HCT116 (cell line): Measurements from ENCODE around the gene ARHGAP20. TPM values are rescaled to one million over a fixed set of nuclear protein-coding genes. Genes with fewer than 3 reads are reported as not detected.

Experiments used
- ATAC-seq: fragments of 200-7000 bp; cut with Tn5 transposase; 2 replicates; pipeline ENCODE4 v1.9.1; 2020; ENCODE audit warnings: mild to moderate bottlenecking, moderate library complexity
- BruUV-seq: library from RNA; stranded (reverse); fragments of 400-500 nt; replicated peaks from 2 replicates; lab custom pipeline; 2021; lab: Mats Ljungman, UMichigan
- CTCF ChIA-PET: fragments of 300-600 bp; sonication (Branson Sonifier 250); formaldehyde crosslinking; loops from one replicate; lab custom pipeline; 2021; ENCODE audit warnings: antibody characterized with exemption; lab: Charles Lee
- POLR2A ChIA-PET: fragments of 300-600, 350-600 bp; sonication (Branson Sonifier 250); formaldehyde crosslinking; loops from one replicate; lab custom pipeline; 2021; ENCODE audit warnings: antibody characterized with exemption; lab: Charles Lee
- RAD21 ChIA-PET, 2 experiments: fragments of 300-600 bp; sonication (Branson Sonifier 250); formaldehyde crosslinking; loops; one replicate each; lab custom pipeline; 2023; ENCODE audit warnings: low total read pairs in 2 of 2; ENCODE audit not compliant: uncharacterized antibody in 2 of 2, unreplicated experiment in 2 of 2, low non-redundant PET in 1 of 2; lab: Charles Lee
- DNase-seq: peaks from one replicate; pipeline ENCODE4 v3.0.0-alpha.2; 2010; ENCODE audit warnings: low read depth, low spot score
- H2AFZ ChIP-seq: fragments of 200-600 bp; shearing (Covaris generic), sonication (generic); 2 replicates; pipeline ENCODE4 v1.6.1; 2017; ENCODE audit warnings: low read depth, mixed run types, mixed read lengths, antibody characterized with exemption, low read length; ENCODE audit not compliant: poor library complexity, severe bottlenecking
- H3K27ac ChIP-seq: 2 replicates; pipeline ENCODE4 v1.5.1; 2012; ENCODE audit warnings: low read depth, low read length
- H3K27me3 ChIP-seq: fragments of 200-600 bp; sonication (generic); 2 replicates; pipeline ENCODE4 v1.6.1; 2016; ENCODE audit warnings: mixed run types, low read length, mixed read lengths; ENCODE audit not compliant: insufficient read depth
- H3K36me3 ChIP-seq, 2 experiments: fragments of 200-500 bp in 1 of 2; fragments of 200-600 bp in 1 of 2; sonication (Bioruptor generic) in 1 of 2; sonication (generic) in 1 of 2; 2 replicates each; pipeline versions ENCODE4 v1.5.1 to v1.6.1; 2014 to 2016; ENCODE audit warnings: low read length in 2 of 2, inconsistent platforms in 1 of 2, mixed read lengths in 1 of 2, mixed run types in 1 of 2; ENCODE audit not compliant: insufficient read depth in 2 of 2, control insufficient read depth in 1 of 2
- H3K4me1 ChIP-seq, 2 experiments: fragments of 200-600 bp in 1 of 2; sonication (generic) in 1 of 2; 2 replicates each; pipeline versions ENCODE4 v1.5.1 to v1.6.1; 2012 to 2017; ENCODE audit warnings: low read length in 2 of 2, inconsistent platforms in 1 of 2, mild to moderate bottlenecking in 1 of 2, mixed read lengths in 1 of 2, mixed run types in 1 of 2, moderate library complexity in 1 of 2; ENCODE audit not compliant: insufficient read depth in 2 of 2, control insufficient read depth in 1 of 2
- H3K4me2 ChIP-seq: fragments of 200-600 bp; sonication (generic); 2 replicates; pipeline ENCODE4 v1.6.1; 2017; ENCODE audit warnings: mixed run types, low read length, mixed read lengths
- H3K4me3 ChIP-seq, 2 experiments: fragments of 200-600 bp in 1 of 2; sonication (generic) in 1 of 2; replicated peaks in 1 of 2; 2 replicates each; pipeline ENCODE4 v1.5.1; 2011 to 2016; ENCODE audit warnings: low read length in 2 of 2, control low read depth in 1 of 2, low read depth in 1 of 2, mild to moderate bottlenecking in 1 of 2, mixed read lengths in 1 of 2, mixed run types in 1 of 2
- H3K79me2 ChIP-seq: fragments of 200-600 bp; sonication (generic); 2 replicates; pipeline ENCODE4 v1.6.1; 2017; ENCODE audit warnings: mild to moderate bottlenecking, mixed run types, low read length, moderate library complexity, mixed read lengths; ENCODE audit not compliant: insufficient read depth
- H3K9ac ChIP-seq: fragments of 200-600 bp; sonication (generic); 2 replicates; pipeline ENCODE4 v1.6.1; 2016; ENCODE audit warnings: low read length, mixed read lengths
- H3K9me2 ChIP-seq: fragments of 200-600 bp; sonication (generic), shearing (Covaris generic); 2 replicates; pipeline ENCODE4 v1.6.1; 2017; ENCODE audit warnings: mixed run types, mild to moderate bottlenecking, moderate library complexity; ENCODE audit not compliant: insufficient read depth
- H3K9me3 ChIP-seq, 2 experiments: fragments of 200-500 bp in 1 of 2; fragments of 200-600 bp in 1 of 2; sonication (Bioruptor generic) in 1 of 2; sonication (generic) in 1 of 2; 2 replicates each; pipeline ENCODE4 v1.6.1; 2014 to 2017; ENCODE audit warnings: low read length in 2 of 2, mixed read lengths in 2 of 2, inconsistent platforms in 1 of 2, low read depth in 1 of 2, mild to moderate bottlenecking in 1 of 2, mixed run types in 1 of 2, moderate library complexity in 1 of 2; ENCODE audit not compliant: control insufficient read depth in 1 of 2, insufficient read depth in 1 of 2
- H4K20me1 ChIP-seq: fragments of 200-600 bp; sonication (generic), shearing (Covaris generic); 2 replicates; pipeline ENCODE4 v1.6.1; 2017; ENCODE audit warnings: mixed run types, mild to moderate bottlenecking, moderate library complexity; ENCODE audit not compliant: insufficient read depth
- CEBPB ChIP-seq: IDR thresholded peaks from 2 replicates; pipeline ENCODE4 v1.6.1; 2012; ENCODE audit warnings: low read depth
- CTCF ChIP-seq, 3 experiments: fragments of 200-600 bp in 1 of 3; sonication (generic) in 1 of 3; IDR thresholded peaks in 2 of 3; conservative IDR thresholded peaks in 1 of 3; 2 replicates each; pipeline ENCODE4 v1.5.1; 2012 to 2017; ENCODE audit warnings: low read depth in 2 of 3, low read length in 2 of 3, antibody characterized with exemption in 1 of 3, borderline replicate concordance in 1 of 3, control low read depth in 1 of 3, mild to moderate bottlenecking in 1 of 3, mixed read lengths in 1 of 3, mixed run types in 1 of 3, moderate library complexity in 1 of 3; ENCODE audit not compliant: insufficient read depth in 1 of 3
- EGR1 ChIP-seq: IDR thresholded peaks from 2 replicates; pipeline ENCODE4 v1.6.1; 2012; ENCODE audit warnings: low read depth
- ELF1 ChIP-seq: IDR thresholded peaks from 2 replicates; pipeline ENCODE4 v1.6.1; 2012; ENCODE audit warnings: low read depth, borderline replicate concordance
- EZH2 ChIP-seq: fragments of 200-600 bp; sonication (generic); IDR thresholded peaks from 2 replicates; pipeline ENCODE4 v1.6.1; 2017; ENCODE audit warnings: antibody characterized with exemption, mixed run types
- JUND ChIP-seq: IDR thresholded peaks from 2 replicates; pipeline ENCODE4 v1.6.1; 2012
- POLR2A ChIP-seq: IDR thresholded peaks from 2 replicates; pipeline ENCODE4 v1.7.0; 2011; ENCODE audit warnings: borderline replicate concordance; ENCODE audit not compliant: insufficient read depth, insufficient read length; ENCODE audit errors: extremely low read depth
- POLR2AphosphoS5 ChIP-seq: IDR thresholded peaks from 2 replicates; pipeline ENCODE4 v1.6.1; 2011; ENCODE audit warnings: mild to moderate bottlenecking, low read depth, low read length, moderate library complexity
- REST ChIP-seq: IDR thresholded peaks from 2 replicates; pipeline ENCODE4 v1.6.1; 2012; ENCODE audit warnings: low read depth
- SP1 ChIP-seq: IDR thresholded peaks from 2 replicates; pipeline ENCODE4 v1.6.1; 2012; ENCODE audit warnings: low read depth
- SRF ChIP-seq: IDR thresholded peaks from 2 replicates; pipeline ENCODE4 v1.6.1; 2012; ENCODE audit warnings: low read depth
- YY1 ChIP-seq: IDR thresholded peaks from 2 replicates; pipeline ENCODE4 v1.6.1; 2011; ENCODE audit warnings: low read length, low read depth, moderate library complexity, mild to moderate bottlenecking; ENCODE audit not compliant: insufficient replicate concordance; ENCODE audit errors: extremely low read depth
- intact Hi-C: fragments of 100-400 bp; cut with micrococcal nuclease; formaldehyde crosslinking; loops from 2 replicates; pipeline ENCODE4 v1.10.0; 2022
- total RNA-seq: library from RNA; stranded (reverse); gene quantifications from one replicate; pipeline ENCODE4 v1.2.1, GENCODE V29; 2021; ENCODE audit not compliant: unreplicated experiment
- TF ChIP-seq, protein P1 (sequence below): IDR thresholded peaks from 2 replicates; pipeline ENCODE4 v1.6.1; 2011; ENCODE audit warnings: mild to moderate bottlenecking, low read length, moderate library complexity; ENCODE audit not compliant: insufficient replicate concordance; ENCODE audit errors: extremely low read depth

ARHGAP20 gene
- total RNA-seq, 1 experiment from 2014 or later = not detected

DNA sequence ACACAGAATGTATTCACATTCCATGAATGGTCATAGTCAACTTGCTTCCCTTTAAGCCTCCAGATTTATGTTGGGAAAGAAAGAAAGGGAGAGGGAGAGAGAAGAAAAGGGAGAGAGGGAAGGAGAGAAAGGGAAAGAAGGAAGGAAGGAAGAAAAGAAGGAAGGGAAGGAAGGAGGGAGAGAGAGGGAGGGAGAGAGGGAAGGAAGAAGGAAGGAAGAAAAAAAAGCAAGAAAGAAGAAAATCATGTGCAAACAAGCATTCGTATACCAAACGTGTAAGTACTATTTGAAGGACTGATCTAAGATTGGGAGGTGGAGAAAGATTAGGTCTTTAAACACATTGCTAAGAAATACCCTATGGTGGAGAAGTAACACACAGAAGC is 23.9 kb upstream of the ARHGAP20 start:
- no peak overlapping the region for H3K4me3 ChIP-seq
- H3K27me3 ChIP-seq = peaks cover 42% of the 10 kb centered on the region
- H3K9me2 ChIP-seq = no peaks in the 10 kb centered on the region
- no peak overlapping the region for H2AFZ ChIP-seq
- CTCF ChIA-PET = no interaction called here
- POLR2A ChIA-PET = no interaction called here
- intact Hi-C loops = no loop called here
- H3K9ac ChIP-seq = no peak overlapping the region
- H3K4me2 ChIP-seq = no peak overlapping the region
- no peaks in the 10 kb centered on the region for H3K9me3 ChIP-seq
- H3K36me3 ChIP-seq = no peaks in the 10 kb centered on the region
- RAD21 ChIA-PET = no interaction called here
- TF ChIP-seq SP1 (no peak), JUND (no peak), CEBPB (no peak), YY1 (no peak), EZH2 (no peak)
- ATAC-seq (no peak), DNase-seq (no peak)
- BruUV-seq = no TSS peak
- H3K4me1 ChIP-seq = no peaks in the 10 kb centered on the region
- no peak overlapping the region for H3K27ac ChIP-seq
- H4K20me1 ChIP-seq = no peaks in the 10 kb centered on the region
- H3K79me2 ChIP-seq = no peaks in the 10 kb centered on the region

DNA sequence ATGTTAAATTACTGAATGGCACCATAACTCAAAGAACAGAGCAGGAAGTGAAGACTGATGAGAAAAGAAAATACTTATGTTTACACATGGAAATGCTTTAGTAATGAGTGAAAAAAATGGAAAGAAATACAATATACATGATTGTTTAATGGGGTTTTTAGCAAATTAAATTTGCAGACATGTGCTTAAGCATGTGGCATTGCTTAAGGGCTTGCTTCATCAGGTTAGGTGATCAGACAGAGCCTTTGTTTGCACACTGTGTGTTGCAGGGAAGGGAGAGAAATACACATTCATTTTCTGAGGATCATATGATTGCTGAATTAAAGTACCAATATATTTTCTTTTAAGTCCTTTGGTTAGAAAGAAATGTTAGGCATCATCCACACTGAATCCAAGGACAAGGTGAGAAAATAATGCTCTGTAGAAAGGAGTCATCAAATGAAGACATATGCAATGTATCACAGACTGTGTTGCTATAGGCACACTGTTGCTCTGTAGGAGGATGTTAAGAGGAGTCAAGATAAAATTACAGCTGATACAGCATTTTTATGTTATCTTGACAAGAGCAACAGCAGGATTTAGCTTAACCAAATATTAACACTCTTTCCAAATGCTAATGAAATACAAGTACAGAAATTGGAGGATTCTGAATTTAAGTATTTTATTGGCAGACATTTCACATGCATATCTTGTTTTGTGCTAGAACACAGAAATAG is 23.4 kb upstream of the ARHGAP20 start:
- BruUV-seq = no TSS peak
- Histone ChIP-seq H3K9me3 (no peaks in the 10 kb centered on the region), H4K20me1 (no peaks in the 10 kb centered on the region), H3K79me2 (no peaks in the 10 kb centered on the region), H3K9ac (no peak overlapping the region), H3K4me3 (no peak overlapping the region), H2AFZ (no peak overlapping the region), H3K27ac (no peak overlapping the region), H3K4me1 (no peaks in the 10 kb centered on the region), H3K36me3 (no peaks in the 10 kb centered on the region), H3K4me2 (no peak overlapping the region), H3K9me2 (no peaks in the 10 kb centered on the region), H3K27me3 (peaks cover 42% of the 10 kb centered on the region)
- RAD21 ChIA-PET = no interaction called here
- ATAC-seq = no peak
- intact Hi-C loops = no loop called here
- POLR2A ChIA-PET = no interaction called here
- no peak for DNase-seq
- CTCF ChIA-PET = no interaction called here
- TF ChIP-seq, protein P1, sequence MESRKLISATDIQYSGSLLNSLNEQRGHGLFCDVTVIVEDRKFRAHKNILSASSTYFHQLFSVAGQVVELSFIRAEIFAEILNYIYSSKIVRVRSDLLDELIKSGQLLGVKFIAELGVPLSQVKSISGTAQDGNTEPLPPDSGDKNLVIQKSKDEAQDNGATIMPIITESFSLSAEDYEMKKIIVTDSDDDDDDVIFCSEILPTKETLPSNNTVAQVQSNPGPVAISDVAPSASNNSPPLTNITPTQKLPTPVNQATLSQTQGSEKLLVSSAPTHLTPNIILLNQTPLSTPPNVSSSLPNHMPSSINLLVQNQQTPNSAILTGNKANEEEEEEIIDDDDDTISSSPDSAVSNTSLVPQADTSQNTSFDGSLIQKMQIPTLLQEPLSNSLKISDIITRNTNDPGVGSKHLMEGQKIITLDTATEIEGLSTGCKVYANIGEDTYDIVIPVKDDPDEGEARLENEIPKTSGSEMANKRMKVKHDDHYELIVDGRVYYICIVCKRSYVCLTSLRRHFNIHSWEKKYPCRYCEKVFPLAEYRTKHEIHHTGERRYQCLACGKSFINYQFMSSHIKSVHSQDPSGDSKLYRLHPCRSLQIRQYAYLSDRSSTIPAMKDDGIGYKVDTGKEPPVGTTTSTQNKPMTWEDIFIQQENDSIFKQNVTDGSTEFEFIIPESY = no peak
- TF ChIP-seq REST (no peak), YY1 (no peak), SRF (no peak), EGR1 (no peak), POLR2A (no peak), SP1 (no peak), POLR2AphosphoS5 (no peak), ELF1 (no peak), CTCF (IDR thresholded peaks at IDR 0.05 in 2 of 3, conservative IDR thresholded peaks at IDR 0.05 in 1 of 3; ENCODE audit: borderline replicate concordance in 1 of 3, insufficient read depth in 1 of 3, low read depth in 2 of 3, low read length in 2 of 3) (no peak)
